AG04450 (cell line): ENCODE measurements around the gene ULK4. TPM values are rescaled to one million over a fixed set of nuclear protein-coding genes. Genes with fewer than 3 reads are reported as not detected.

Source experiments
- CTCF ChIA-PET: fragments of 300-600, 350-600 bp; formaldehyde crosslinking; extraction: SDS; loops from one replicate; lab custom pipeline; 2022; ENCODE audit warnings: antibody characterized with exemption, inconsistent platforms; lab: Charles Lee
- POLR2A ChIA-PET: fragments of 350-600 bp; formaldehyde crosslinking; extraction: SDS; loops from one replicate; lab custom pipeline; 2021; ENCODE audit warnings: antibody characterized with exemption, inconsistent platforms; lab: Yijun Ruan, JAX
- DNase-seq: peaks from one replicate; pipeline ENCODE4 v3.0.0-alpha.2; 2011; ENCODE audit warnings: low read depth, low spot score
- H3K27ac ChIP-seq: one replicate; pipeline ENCODE4 v1.5.1; 2012; ENCODE audit warnings: low read depth, low read length, control low read depth
- H3K27me3 ChIP-seq: one replicate; pipeline ENCODE4 v1.6.0; 2012; ENCODE audit warnings: low read length; ENCODE audit not compliant: control insufficient read depth, insufficient read depth
- H3K4me3 ChIP-seq: 2 replicates; pipeline ENCODE4 v1.5.1; 2011; ENCODE audit warnings: mild to moderate bottlenecking, low read depth, low read length, control low read depth
- H3K9me3 ChIP-seq: 2 replicates; pipeline ENCODE4 v1.5.1; 2012; ENCODE audit warnings: low read length; ENCODE audit not compliant: control insufficient read depth, insufficient read depth
- CTCF ChIP-seq: IDR thresholded peaks from 2 replicates; pipeline ENCODE4 v1.5.1; 2011; ENCODE audit warnings: low read depth, low read length, control low read depth, inconsistent platforms
- polyA plus RNA-seq: library from polyadenylated mRNA; depleted of rRNA; stranded (reverse); fragments of >200 nt; gene quantifications from 2 replicates; pipeline ENCODE4 v1.2.3, GENCODE V29; 2011

Gene ULK4
- polyA plus RNA-seq, 1 experiment: 3.7 TPM

GRCh38 chr3:41327718-41328117 is 634.2 kb downstream of the ULK4 start:
- no peak for DNase-seq
- no peak overlapping the region for H3K27ac ChIP-seq
- peaks cover 2% of the 10 kb centered on the region for H3K27me3 ChIP-seq
- TF ChIP-seq CTCF: no peak
- ChIA-PET CTCF (interaction anchor here (0.6 kb wide), 1 partner anchor 16 kb away, joined by 3 read pairs; no protein-coding TSS in a partner anchor), POLR2A (no interaction called here)
- no peaks in the 10 kb centered on the region for H3K9me3 ChIP-seq
- no peak overlapping the region for H3K4me3 ChIP-seq

- CTCF ChIA-PET: no interaction called here
- no peak for DNase-seq
- H3K4me3 ChIP-seq: no peak overlapping the region
- no peak overlapping the region for H3K27ac ChIP-seq
- peaks cover 2% of the 10 kb centered on the region for H3K27me3 ChIP-seq
- no peak for TF ChIP-seq CTCF
- no peaks in the 10 kb centered on the region for H3K9me3 ChIP-seq
- POLR2A ChIA-PET: no interaction called here
These were observed 637.8 kb downstream of the ULK4 start for GRCh38 chr3:41324156-41324475.

- Histone ChIP-seq H3K27me3 (peaks cover 2% of the 10 kb centered on the region), H3K9me3 (no peaks in the 10 kb centered on the region), H3K27ac (no peak overlapping the region), H3K4me3 (no peak overlapping the region)
- ChIA-PET CTCF (no interaction called here), POLR2A (no interaction called here)
- no peak for TF ChIP-seq CTCF
- no peak for DNase-seq
These were observed 638.3 kb downstream of the ULK4 start for GRCh38 chr3:41323467-41324155.

- no peak overlapping the region for H3K27ac ChIP-seq
- DNase-seq: no peak
- H3K27me3 ChIP-seq: no peaks in the 10 kb centered on the region
- ChIA-PET CTCF (no interaction called here), POLR2A (no interaction called here)
- no peak for TF ChIP-seq CTCF
- no peak overlapping the region for H3K4me3 ChIP-seq
- H3K9me3 ChIP-seq: no peaks in the 10 kb centered on the region
These were observed 640.3 kb downstream of the ULK4 start for GRCh38 chr3:41321642-41321980.

- Histone ChIP-seq H3K9me3 (no peaks in the 10 kb centered on the region), H3K27me3 (no peaks in the 10 kb centered on the region), H3K4me3 (no peak overlapping the region), H3K27ac (no peak overlapping the region)
- ChIA-PET POLR2A (no interaction called here), CTCF (no interaction called here)
- no peak for TF ChIP-seq CTCF
- DNase-seq: no peak
These were observed 640.8 kb downstream of the ULK4 start for GRCh38 chr3:41320953-41321641.
